Right ventricle myocardium inferior (tissue), 1 donor: ENCODE results near the gene C1orf141. TPM values are rescaled to one million over a fixed set of nuclear protein-coding genes. Genes with fewer than 3 reads are reported as not detected.

Source experiments
- ATAC-seq: fragments of 200-7000 bp; cut with Tn5 transposase; one replicate; pipeline ENCODE4 v1.9.1; 2020; ENCODE audit warnings: mild to moderate bottlenecking, moderate library complexity
- DNase-seq: peaks from one replicate; pipeline ENCODE4 v3.0.0; 2021; ENCODE audit errors: missing footprints
- intact Hi-C: fragments of 100-400 bp; cut with DNase I; formaldehyde crosslinking; loops from one replicate; pipeline ENCODE4 v1.11.0; 2022
- total RNA-seq: library from RNA; stranded (reverse); fragmentation: NEBNext Ultra II Directional; extraction: Animal tissue kit (Norgen Biotek cat#: 25700); gene quantifications from one replicate; pipeline ENCODE4 v1.2.1, GENCODE V29; 2021
- donor health status: DM: no; HTN: yes; CAD: no; lungs with severe emphysema.

C1orf141 gene
- total RNA-seq, 1 donor from 2014 or later = not detected

- no peak for DNase-seq
- ATAC-seq = peak; percentile 89
- intact Hi-C loops = loop anchor here (5.0 kb wide), 3 partner anchors 51 to 126 kb away; no protein-coding TSS in a partner anchor
Observed at GRCh38 chr1:67053535-67053784, 81.3 kb downstream of the C1orf141 start.

GRCh38 chr1:67052741-67053534 is 81.8 kb downstream of the C1orf141 start:
- intact Hi-C loops = loop anchor here (5.0 kb wide), 3 partner anchors 51 to 126 kb away; no protein-coding TSS in a partner anchor
- ATAC-seq (peak; percentile 11), DNase-seq (peak; percentile 67)

GRCh38 chr1:67051196-67051595 is 83.6 kb downstream of the C1orf141 start:
- intact Hi-C loops = loop anchor here (5.0 kb wide), 3 partner anchors 49 to 124 kb away; no protein-coding TSS in a partner anchor
- no peak for DNase-seq
- ATAC-seq = no peak

- intact Hi-C loops = no loop called here
- DNase-seq = no peak
- ATAC-seq = no peak
Observed at GRCh38 chr1:67044631-67045270, 90.0 kb downstream of the C1orf141 start.

GRCh38 chr1:67043366-67043765 is 91.4 kb downstream of the C1orf141 start:
- ATAC-seq = no peak
- intact Hi-C loops = no loop called here
- no peak for DNase-seq

Other genes with a start within 250 kb of the C1orf141 start
- 14.3 TPM for gene DNAI4, start 210.1 kb downstream of the C1orf141 start, total RNA-seq
- 18.4 TPM for gene MIER1, start 210.0 kb downstream of the C1orf141 start, total RNA-seq
- gene SLC35D1, start 80.8 kb downstream of the C1orf141 start, total RNA-seq = 3.2 TPM
- gene IL23R, start 31.5 kb upstream of the C1orf141 start, total RNA-seq = not detected
- gene IL12RB2, start 172.9 kb upstream of the C1orf141 start, total RNA-seq = 0.41 TPM